Cortex of kidney (tissue), 1 donor: Measurements from ENCODE around the gene MLC1.

Experiments used
- DNase-seq: peaks from one replicate; lab custom pipeline; 2025; lab: John Stamatoyannopoulos, UW

MLC1 gene

GRCh38 chr22:50076646-50077535, 8.3 kb downstream of the MLC1 start:
- DNase-seq, result no peak

GRCh38 chr22:50074551-50075530, 10.4 kb downstream of the MLC1 start:
- DNase-seq, result no peak

- no peak for DNase-seq
Observed at GRCh38 chr22:50074056-50074455, 11.2 kb downstream of the MLC1 start.

- no peak for DNase-seq
Observed at GRCh38 chr22:50072714-50073538, 12.3 kb downstream of the MLC1 start.

GRCh38 chr22:50072167-50072555, 13.1 kb downstream of the MLC1 start:
- DNase-seq, result no peak

- DNase-seq, result no peak
Observed at GRCh38 chr22:50071432-50072166, 13.6 kb downstream of the MLC1 start.

- no peak for DNase-seq
Observed at GRCh38 chr22:50070366-50070765, 14.9 kb downstream of the MLC1 start.

GRCh38 chr22:50068096-50068495, 17.1 kb downstream of the MLC1 start:
- no peak for DNase-seq

- DNase-seq, result no peak
Observed at GRCh38 chr22:50067244-50067643, 18.0 kb downstream of the MLC1 start.

- no peak for DNase-seq
Observed at GRCh38 chr22:50064453-50064852, 20.8 kb downstream of the MLC1 start.

GRCh38 chr22:50063589-50064393, 21.4 kb downstream of the MLC1 start:
- no peak for DNase-seq

- DNase-seq, result no peak
Observed at GRCh38 chr22:50062509-50063135, 22.6 kb downstream of the MLC1 start.

GRCh38 chr22:50061824-50062355, 23.3 kb downstream of the MLC1 start:
- DNase-seq, result no peak

GRCh38 chr22:50061141-50061823, 23.9 kb downstream of the MLC1 start:
- DNase-seq, result no peak

GRCh38 chr22:50060441-50061140, 24.6 kb downstream of the MLC1 start:
- no peak for DNase-seq

- no peak for DNase-seq
Observed at GRCh38 chr22:50059881-50060262, 25.4 kb downstream of the MLC1 start.

- no peak for DNase-seq
Observed at GRCh38 chr22:50058906-50059880, 26.0 kb downstream of the MLC1 start.
